Activated CD8-positive, alpha-beta memory T cell treated with anti-CD3 and anti-CD28 coated beads for 24 hours (primary cell): Measurements from ENCODE around the gene BTG2.
"Not testable (repeated sequence)": the region's sequence is repeated elsewhere in the genome, so short reads cannot be mapped to it uniquely, and the experiment has no call there.

Source experiments
- DNase-seq: peaks from one replicate; pipeline ENCODE4 v3.0.0-alpha.2; 2020

Gene BTG2

DNA sequence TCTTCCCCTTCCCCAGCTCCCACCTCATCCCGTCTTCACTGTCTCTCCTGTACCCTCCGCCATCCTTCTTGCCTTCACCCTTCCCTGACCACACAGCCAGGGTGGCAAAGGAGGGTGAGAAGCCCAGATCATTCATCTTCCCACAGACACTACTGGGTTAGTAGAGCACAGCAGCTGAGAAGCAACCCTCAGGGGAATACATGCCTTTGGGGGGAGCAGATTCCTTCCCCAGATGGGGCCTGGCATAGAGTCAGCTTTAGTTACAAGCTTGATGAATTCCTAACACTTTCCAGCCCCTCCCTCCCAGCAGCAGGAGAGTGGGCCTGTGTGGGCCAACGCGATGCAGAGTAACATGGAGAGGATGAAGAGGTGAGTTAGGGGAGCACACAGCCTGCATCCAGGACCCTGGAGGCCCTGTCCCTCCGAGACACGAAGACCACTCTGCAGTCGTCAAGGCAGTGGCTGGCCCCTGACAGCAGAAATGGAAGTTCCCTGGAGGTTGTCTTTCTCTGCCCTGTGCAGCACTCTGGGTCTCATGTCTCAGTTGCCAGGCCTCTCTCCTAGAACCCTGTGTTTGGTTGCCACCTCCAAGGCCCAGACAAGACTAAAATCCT, 8.8 kb upstream of the BTG2 start:
- no peak for DNase-seq

DNA sequence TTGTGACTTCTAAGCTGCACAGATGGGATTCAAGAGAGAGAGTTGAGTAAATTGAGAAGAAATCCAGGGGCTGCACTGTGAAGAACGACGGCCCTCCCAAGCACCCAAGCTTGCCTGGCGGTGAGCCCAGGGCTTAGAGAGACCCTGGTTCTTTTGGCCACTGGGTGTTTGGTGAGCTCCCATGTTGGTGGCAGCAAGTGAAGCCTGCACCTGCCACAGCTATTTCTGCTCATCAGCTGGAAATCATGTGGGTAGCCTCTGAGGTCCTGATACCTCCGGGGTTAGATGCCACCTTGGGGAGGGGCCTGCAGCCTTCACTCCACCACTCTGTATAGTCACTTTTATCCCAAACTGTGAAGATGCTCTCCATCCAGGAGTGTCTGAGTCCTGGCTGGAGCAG, 6.2 kb upstream of the BTG2 start:
- DNase-seq, result no peak

- DNase-seq, result not testable (repeated sequence)
Observed at GRCh38 chr1:203299719-203300429, 5.4 kb upstream of the BTG2 start.

- no peak for DNase-seq
Observed at GRCh38 chr1:203300441-203301330, 4.6 kb upstream of the BTG2 start.

GRCh38 chr1:203301331-203301668, 4.0 kb upstream of the BTG2 start:
- no peak for DNase-seq

DNA sequence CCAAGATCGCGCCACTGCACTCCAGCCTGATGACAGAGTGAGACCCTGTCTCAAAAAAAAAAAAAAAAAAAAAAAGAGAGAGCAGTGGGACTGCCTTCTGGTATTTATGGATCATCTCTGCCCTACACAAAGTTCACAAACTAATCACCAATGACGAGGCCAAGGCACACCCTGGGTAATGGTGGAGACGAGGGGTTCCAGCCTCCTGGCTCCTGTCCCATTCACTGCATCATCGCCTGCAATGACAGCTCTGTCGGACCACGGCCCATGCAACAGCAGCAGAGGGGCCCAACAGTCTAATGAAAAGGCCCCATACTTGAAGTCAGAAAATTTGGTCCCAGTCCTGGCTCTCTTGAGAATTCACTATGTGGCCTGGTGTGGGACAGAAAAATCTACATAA, 2.9 kb upstream of the BTG2 start:
- no peak for DNase-seq

DNA sequence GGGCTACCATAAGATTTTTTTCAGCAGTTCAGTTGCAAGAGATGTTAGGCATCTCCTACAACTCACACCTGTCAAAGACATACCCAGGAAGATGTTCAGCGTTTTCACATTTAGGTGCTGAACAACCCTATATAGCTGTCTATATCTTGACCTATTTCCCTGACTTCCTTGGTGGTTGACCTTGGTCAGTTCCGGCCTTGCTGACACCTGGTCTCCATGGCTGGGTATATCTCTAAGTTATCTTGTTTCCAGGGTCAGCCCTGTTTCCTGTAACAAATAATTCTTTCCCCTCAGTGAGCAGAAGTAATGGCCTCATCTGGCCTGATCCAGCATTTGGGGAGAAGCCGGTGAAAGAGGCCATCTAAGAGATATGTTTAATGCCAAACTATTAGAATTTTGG, 2.4 kb upstream of the BTG2 start:
- DNase-seq, result no peak

GRCh38 chr1:203304391-203304918, 864 bp upstream of the BTG2 start:
- DNase-seq, result no peak

- no peak for DNase-seq
Observed at GRCh38 chr1:203305809-203306088, 430 bp downstream of the BTG2 start.

DNA sequence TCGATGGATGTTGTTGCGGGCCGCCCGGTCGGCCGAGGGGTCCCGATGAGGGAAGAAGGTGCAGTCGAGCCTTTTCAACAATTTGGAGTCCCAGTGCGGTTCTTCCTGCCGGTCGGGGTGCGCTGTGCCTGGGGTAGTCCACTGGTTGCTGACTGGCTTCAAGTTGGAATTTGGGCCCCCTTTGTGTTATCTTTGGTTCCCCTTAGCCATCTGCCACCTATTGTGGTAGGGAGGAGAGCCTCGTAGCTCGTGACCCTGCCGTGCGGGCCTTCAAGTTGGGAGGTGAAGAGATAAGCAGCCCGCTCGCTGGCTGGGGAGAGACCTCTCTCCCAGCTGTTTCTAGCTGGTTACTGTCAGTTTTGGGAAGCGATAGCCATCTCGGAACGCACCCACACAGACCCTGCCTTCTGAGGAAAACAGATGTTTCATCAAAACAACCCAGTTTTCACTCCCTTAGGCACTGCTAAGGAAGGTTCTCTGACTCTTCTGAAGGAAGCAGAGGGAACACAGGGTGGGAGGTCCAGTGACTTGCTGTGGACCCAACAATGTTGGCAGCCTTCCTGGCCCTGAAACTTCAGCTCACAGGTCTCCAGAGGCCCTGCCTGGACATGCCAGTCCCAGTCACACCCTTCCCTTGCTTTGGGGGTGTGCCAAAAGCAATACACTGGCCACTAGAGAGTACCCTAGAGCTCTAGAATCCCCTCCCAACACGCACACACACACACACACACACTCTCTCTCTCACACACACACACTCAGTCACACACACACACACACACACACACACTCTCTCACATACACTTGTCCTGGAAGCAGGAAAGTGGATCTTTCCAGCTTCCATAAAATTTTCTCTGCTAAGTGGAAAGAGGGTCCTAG, 1.0 kb downstream of the BTG2 start:
- peak; percentile 80 for DNase-seq

DNA sequence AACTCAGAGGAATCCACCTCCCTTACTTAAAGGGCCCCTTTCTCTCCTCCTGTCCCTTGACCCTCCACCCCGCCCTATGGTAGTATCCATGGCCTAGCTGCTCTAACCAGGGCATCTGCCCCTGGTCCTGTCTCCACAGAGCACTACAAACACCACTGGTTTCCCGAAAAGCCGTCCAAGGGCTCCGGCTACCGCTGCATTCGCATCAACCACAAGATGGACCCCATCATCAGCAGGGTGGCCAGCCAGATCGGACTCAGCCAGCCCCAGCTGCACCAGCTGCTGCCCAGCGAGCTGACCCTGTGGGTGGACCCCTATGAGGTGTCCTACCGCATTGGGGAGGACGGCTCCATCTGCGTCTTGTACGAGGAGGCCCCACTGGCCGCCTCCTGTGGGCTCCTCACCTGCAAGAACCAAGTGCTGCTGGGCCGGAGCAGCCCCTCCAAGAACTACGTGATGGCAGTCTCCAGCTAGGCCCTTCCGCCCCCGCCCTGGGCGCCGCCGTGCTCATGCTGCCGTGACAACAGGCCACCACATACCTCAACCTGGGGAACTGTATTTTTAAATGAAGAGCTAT, 1.7 kb downstream of the BTG2 start:
- peak; percentile 79 for DNase-seq

- no peak for DNase-seq
Observed at GRCh38 chr1:203307641-203308126, 2.4 kb downstream of the BTG2 start.

- DNase-seq, result no peak
Observed at GRCh38 chr1:203308328-203308922, 3.1 kb downstream of the BTG2 start.

GRCh38 chr1:203308923-203309331, 3.6 kb downstream of the BTG2 start:
- no peak for DNase-seq

DNA sequence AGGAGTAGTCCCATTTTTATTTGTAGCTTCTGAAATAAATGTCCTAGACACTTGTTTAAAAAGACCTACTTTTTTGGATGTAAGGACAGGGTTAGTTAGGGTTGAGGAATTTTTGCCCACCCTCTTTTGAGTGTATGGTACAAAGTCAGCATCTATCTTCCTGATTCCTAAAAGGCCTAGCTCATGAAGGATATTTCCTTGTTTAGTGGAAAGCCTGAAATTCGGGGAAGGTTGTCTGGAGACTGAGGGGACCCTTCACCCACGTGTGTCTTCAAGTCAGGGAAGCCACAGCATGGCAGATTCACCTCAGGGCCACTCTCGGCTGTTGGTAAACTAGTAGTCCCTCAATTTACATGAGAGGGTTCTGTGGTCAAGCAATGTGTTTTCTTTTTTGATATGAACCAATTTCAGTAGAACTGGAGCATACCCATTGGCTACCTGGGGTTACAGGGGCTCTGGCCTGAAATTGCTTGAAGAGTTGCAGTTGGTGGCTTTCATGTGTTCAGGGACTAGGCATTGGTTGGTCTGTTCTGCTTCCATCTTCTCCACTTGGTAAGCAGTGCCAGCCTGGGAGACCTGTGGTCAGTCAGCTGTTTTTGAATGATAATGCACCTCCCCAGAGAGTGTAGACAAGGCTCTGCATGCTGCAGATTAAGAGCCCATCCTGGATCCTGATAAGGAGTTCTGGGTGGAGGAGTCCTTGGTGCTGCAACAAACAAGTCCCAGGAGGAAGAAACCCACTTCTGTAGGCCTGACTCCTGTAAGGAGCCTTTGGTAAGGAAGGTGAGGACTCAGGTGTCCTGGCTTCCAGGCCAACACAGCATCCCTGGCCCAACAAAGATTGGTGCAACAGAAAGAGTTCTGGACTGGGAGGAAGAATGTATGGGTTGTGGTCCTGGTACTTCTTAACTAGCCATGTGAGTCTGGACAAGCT, 6.3 kb downstream of the BTG2 start:
- no peak for DNase-seq

GRCh38 chr1:203314025-203314759, 8.9 kb downstream of the BTG2 start:
- not testable (repeated sequence) for DNase-seq

DNA sequence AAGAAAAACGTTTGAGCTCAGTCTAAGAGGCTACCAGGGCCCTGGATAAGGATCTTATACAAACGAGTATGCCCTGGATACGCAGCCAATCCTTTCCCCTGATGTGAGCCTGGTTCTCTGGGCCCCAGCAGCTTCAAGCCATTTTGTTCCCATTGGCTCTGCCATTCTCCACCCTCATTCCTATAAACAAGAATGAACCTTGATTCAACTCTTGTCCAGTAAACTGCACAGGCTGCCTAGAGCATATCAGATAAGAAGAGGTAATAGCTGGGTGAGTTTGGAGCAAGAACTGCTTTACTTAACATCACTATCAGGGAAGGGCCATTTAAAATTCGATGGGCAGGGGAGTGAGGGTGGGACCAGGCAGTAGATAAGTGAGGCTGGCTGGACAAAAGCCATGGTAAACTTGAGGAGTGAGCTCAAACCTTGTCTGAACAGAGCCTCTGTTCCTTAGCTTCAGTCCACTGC, 11.3 kb downstream of the BTG2 start:
- no peak for DNase-seq

DNA sequence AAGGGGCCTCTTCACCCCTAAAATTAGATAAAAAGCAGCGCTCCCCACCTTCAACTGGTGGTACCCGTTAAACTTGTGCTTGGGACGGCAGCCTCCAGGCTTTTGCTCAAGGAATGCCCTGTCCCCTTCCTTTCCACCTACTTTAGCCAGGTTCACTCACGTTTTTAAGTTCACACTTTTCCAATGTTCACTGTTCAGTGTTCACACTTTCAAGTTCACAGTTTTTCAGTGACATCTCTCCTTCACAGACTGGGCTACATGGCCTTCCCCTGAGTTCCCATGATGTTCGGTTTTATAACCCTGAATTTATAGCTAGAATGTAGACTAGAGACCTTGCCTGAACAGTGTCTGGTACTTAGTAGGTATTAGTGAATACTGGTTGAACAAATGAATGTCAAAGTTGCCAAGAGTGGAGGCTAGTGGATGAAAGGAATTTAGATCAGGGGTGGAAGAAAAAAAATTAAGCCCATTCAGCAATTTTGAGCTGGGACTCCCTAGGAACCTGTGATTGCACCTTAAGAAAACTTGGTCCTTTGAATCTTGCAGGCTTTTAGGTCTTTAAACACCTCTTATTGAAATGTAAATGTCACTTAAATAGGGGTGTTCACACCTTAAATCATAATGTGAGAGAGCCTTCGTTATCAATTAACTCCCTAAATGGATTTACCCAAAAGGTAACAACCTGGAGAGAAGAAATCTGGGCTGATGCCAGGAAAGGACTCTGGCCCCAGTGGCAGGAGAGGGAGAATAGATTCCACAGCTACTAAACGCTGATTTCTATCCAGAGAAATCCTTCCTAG, 12.3 kb downstream of the BTG2 start:
- no peak for DNase-seq

- DNase-seq, result no peak
Observed at GRCh38 chr1:203318229-203318517, 12.9 kb downstream of the BTG2 start.
